HG03103 (cell line): Measurements from ENCODE around the gene DERL3.

ENCODE experiments used
- ATAC-seq: cut with Tn5 transposase; IDR thresholded peaks from one replicate; pipeline ENCODE4 v1.9.1; 2021; ENCODE audit warnings: low read depth; ENCODE audit not compliant: unreplicated experiment

Gene DERL3

GRCh38 chr22:23806837-23807236 lies 32.0 kb downstream of the DERL3 start:
- no peak for ATAC-seq

GRCh38 chr22:23804781-23805291 lies 34.0 kb downstream of the DERL3 start:
- ATAC-seq = no peak

- no peak for ATAC-seq
Observed at GRCh38 chr22:23803001-23803819, 35.6 kb downstream of the DERL3 start.

GRCh38 chr22:23801886-23802377 lies 36.9 kb downstream of the DERL3 start:
- ATAC-seq = no peak

- ATAC-seq = no peak
Observed at GRCh38 chr22:23801238-23801821, 37.5 kb downstream of the DERL3 start.

- ATAC-seq = no peak
Observed at GRCh38 chr22:23800297-23801237, 38.2 kb downstream of the DERL3 start.

- ATAC-seq = no peak
Observed at GRCh38 chr22:23796461-23796860, 42.3 kb downstream of the DERL3 start.

- no peak for ATAC-seq
Observed at GRCh38 chr22:23793326-23793725, 45.5 kb downstream of the DERL3 start.

- ATAC-seq = no peak
Observed at GRCh38 chr22:23791738-23792645, 46.8 kb downstream of the DERL3 start.

- no peak for ATAC-seq
Observed at GRCh38 chr22:23790819-23791737, 47.7 kb downstream of the DERL3 start.

- ATAC-seq = no peak
Observed at GRCh38 chr22:23789638-23790037, 49.2 kb downstream of the DERL3 start.

GRCh38 chr22:23789121-23789520 lies 49.7 kb downstream of the DERL3 start:
- ATAC-seq = no peak

GRCh38 chr22:23787910-23788309 lies 50.9 kb downstream of the DERL3 start:
- ATAC-seq = no peak

- ATAC-seq = no peak
Observed at GRCh38 chr22:23787600-23787896, 51.3 kb downstream of the DERL3 start.

- peak; percentile 71 for ATAC-seq
Observed at GRCh38 chr22:23786752-23787599, 51.8 kb downstream of the DERL3 start, which contains the start of gene SMARCB1. Gene SMARCB1 (plus strand): TSS chr22:23786966. CDS start chr22:23787170, 204 bp downstream.

- ATAC-seq = no peak
Observed at GRCh38 chr22:23786261-23786710, 52.5 kb downstream of the DERL3 start.
